ENCODE data around the gene DVL2. TPM values are rescaled to one million over a fixed set of nuclear protein-coding genes. Genes with fewer than 3 reads are reported as not detected.

Gene DVL2
- total RNA-seq, 1 donor from 2014 or later, result 28.6 TPM

DNA sequence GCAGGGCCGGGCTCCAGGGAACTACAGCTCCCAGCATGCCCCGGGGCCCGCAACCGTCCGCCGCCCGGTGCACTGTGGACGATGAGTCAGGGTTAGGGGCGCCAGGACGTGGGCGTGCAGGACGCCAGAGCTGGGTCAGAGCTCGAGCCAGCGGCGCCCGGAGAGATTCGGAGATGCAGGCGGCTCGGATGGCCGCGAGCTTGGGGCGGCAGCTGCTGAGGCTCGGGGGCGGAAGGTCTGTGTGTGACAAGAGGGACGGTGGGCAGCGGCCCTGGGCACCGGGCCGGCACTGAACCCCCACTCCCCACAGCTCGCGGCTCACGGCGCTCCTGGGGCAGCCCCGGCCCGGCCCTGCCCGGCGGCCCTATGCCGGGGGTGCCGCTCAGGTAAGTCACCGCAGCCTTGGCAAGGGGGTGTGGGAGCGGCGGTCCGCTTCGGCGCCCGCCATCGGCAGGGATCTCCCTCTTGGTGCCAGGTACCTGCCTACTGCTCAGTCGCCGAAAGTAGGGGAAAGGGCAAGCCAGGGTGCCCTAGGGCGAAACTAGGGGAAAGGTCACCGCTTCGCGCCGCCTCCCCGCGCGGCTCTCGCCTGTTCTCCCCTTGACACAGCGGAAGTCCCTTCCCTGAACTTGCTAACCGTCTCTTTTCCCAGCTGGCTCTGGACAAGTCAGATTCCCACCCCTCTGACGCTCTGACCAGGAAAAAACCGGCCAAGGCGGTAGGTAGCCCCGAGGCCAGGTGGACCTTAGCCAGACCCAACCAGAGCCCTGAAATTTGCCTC is 14.3 kb downstream of the DVL2 start, which contains the start of the genes ACADVL and DLG4:
Gene ACADVL, plus strand, starts transcription at position 127 of the 781 bp plus-strand sequence. Its CDS starts 47 bp downstream, at position 174.
Gene DLG4, minus strand, starts transcription at position 25 of the 781 bp plus-strand sequence.
- DNase-seq (ENCODE audit: low read depth in 2 of 2), result peak; percentile 56 to 84

DNA sequence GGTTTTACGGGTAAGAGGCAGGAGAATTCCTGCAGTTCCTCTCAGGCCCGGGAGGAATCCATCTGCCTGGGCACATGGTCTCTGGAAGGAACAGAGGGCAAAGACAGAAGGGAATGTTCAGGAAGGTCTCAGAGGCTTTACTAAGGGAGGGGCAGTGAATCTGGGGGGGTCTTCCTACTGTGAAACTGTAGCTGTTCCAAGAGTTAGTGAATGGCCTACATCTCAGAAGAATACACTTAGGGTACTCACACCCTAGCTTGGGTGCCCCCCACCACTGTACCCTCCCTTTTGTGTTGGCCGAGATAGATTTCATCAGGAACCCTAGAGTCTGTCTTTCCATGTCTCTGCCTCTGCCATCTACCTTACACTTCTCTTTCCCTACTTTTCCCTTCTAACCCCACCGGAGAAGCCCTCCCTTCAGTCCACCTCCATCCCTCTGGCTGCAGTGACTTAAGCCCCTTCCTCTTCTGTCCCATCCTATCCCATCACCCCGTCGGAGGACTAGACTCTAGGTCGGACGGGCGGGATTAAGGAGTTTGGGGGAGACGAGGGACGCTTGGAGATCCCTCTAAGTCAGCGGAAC is 15.0 kb downstream of the DVL2 start:
- no peak for DNase-seq (ENCODE audit: low read depth in 2 of 2)

DNA sequence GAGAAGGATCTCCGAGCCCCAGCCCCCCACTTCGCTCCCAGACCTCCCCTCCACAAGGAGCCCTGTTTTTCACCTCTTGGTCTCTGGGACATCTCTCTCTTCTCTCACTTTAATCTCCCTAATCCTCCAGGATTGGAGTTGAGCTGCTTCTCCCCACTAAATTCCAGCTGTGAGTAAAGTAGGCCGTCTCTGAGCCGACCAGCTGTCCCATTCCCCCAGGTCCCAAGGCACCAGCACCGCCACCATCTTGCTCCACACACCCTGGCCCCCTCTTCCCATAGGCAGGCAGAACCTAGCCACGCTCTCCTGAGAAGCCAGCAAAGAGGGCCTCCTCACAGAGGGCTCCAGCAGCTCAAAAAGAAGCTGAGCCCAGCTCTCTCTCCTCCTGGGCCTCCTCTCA is 15.6 kb downstream of the DVL2 start:
- DNase-seq (ENCODE audit: low read depth in 2 of 2), result no peak

DNA sequence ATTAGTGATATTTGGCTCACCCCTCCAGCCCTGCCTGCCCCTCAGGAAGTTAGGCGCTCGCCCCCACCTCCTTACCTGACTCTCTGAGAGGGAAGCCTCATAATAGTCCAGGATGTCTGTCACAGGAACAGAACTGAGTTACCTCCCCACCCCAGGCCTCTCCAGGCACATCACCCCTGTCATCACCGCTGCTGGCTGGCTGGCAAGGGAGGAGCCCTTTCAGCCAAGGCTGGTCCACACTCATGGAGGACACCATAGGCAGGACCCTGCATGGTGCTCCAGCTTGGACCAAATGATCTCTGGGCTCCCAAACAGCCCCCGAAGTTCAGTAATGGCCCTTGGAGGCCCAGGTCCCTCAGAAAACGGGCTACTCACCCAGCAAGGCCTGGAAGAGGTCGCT is 16.2 kb downstream of the DVL2 start:
- DNase-seq (ENCODE audit: low read depth in 2 of 2), result no peak

DNA sequence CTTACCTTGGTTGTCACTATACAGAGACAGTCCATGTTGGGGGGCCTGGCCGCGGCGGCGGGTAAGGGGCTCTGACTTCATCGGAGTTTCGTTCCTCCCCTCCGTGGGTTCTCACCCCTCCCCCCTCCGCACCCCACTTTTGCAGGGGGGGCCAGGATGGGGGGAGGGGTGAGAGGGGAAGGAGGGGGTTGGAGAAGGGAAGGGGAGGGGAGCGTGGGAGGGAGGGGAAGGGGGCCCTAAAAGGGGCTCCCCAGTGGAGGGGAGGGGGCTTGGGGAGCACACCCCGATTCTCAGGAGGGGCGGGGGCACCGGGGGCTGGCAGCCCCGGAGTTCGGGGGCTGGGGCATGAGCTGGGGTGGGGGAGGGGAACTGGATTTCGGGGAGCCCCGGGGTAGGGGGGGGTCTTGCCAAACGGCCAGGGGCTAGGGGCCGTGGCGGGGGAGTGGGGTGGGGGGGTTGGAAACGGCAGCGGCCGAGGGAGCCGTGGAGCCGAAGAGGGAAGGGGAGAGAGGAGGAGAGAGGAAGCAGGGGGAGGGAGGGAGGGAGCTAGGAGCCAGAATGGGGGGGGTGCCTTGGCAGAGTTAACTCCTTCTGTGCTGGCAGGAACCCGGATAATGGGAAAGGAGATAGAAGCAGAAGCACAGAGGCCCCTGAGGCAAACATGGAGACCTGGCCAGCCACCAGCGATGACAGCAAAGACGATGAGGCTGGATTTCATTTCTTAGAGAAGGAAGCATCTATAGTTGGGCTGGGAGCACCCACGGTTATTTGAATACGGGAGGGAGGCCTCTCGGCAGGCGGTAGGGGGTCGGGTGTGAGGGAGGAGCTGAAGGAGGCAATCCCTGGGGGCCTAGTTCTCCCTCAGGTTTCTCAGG is 17.0 kb downstream of the DVL2 start:
- peak in 1 of 2 donors; percentile 79 for DNase-seq (ENCODE audit: low read depth in 2 of 2)

DNA sequence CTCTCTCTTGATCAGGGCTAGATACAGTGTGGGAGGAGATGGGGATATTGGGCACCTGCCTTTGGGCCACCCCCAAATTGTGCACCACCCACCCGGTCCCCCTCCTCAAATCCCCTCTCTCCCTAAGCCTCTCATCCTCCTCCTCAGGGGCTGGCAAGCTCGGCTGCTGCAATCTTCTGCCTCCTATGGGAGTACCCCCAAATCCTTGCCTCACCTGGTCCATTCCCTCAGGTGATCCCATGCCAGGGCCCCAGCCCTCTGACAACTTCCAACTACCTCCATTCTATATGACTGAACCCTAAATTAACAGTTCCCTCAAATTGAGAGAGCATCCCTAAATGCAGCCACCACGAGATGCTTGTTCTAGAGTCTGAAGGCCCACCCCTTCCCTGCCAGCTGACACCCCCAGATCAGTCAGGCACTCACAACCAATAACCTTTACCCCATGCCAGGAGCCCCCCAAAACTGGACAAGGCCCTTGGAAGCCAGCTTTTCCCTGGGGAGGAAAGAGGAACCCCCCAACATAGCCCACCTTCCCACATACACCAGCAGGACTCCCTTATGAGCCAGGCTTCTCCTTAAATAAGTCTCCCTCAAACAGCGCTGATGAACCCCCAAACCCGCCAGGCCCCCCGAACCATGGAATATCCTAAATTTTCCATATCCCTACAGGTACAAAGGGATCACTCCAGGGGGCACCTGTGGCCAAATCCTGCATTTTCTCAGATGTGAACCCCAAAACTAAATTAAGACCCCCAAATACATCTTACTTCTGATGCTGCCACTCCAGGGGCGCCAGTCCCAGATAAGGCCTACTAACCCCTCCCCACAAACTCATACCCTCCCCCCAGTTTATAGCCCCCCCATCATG is 17.8 kb downstream of the DVL2 start:
- DNase-seq (ENCODE audit: low read depth in 2 of 2), result no peak

DNA sequence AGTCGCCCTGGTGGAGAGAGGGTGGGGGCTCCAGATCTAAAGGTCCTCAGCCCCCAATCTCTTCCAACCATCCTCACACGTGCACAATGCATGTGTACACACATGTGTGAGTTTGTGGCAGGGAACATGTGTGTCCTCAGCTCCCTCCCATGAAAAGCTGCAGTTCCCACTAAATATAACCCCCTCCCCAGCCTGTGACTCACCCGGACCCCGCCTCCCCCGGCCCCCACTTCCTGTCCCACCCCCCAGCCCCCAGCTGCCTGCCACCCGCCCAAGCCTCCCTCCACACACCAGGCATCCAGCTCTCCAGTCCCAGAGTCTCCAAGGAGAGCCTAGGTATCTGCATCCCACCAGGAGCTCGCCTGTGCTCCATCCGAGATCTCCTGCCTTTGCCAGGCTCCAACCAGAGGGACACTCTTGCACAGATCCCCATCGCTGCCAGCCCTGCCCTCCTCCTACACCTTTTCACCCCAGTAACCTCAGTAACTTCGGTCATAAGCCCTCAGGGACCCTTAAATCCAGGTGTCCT is 18.6 kb downstream of the DVL2 start:
- peak in 1 of 2 donors; percentile 47 for DNase-seq (ENCODE audit: low read depth in 2 of 2)

DNA sequence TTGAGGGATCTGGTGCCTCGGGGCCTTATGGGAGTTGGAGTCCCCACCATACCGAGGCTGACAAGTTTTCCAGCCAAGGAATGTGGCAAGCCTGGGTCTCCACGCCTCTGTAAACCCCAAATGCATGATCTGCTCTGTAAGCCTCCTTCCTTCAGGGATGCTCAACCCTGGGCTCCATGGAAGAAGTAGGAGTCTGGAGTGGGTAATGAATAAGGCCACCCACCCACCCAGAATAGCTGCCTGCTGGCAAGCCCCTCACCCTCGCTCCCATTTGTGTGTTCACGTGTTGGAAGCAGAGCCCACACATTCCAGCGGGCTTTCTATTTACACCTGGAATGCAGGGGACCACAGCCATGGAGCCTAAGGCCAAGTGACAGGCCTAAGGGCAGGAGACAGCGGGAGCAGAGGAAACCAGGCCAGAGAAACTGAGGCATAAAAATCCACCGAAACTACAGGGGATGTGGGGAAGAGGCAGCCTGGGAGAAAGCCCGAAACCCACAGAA is 19.1 kb downstream of the DVL2 start:
- DNase-seq (ENCODE audit: low read depth in 2 of 2), result no peak

DNA sequence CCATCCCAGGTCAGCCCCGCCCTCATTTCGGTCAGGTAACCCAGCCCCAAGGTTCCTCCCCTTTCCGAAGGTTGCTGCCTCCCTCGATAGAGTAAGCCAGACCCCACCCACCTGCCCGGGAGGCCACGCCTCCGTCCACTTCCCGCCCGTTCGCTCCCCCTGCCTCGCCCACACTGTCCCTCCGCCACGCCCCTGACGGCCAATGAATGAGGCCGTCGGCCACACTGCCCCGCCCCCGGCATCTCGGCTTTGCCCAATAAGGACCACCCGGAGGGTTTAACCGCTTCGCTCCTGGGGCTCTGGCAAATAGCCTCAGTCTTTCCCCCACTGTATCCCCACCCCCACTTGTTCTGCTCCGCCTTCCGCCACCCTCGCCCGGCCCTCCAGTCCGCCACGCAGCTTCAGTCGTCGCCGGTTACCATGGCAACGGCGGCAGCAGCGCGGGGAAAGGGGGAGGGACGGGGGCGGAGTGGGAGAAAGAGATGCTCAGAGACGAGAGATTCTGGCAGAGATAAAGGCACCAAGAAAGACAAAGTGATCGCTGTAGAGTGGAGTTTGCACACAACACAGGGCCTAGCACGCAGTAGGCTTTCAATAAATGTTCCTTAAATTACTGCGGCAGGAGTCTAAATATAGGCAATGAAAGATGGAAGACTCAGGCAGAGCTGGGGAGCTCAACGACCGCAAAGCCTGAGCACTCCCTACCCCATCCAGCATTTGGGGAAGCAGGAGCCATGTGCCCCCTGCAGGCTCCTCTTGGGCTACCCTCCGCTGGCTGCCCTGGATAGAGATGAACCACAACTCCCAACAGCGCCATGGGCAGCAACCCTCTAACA is 19.8 kb downstream of the DVL2 start:
- DNase-seq (ENCODE audit: low read depth in 2 of 2), result peak; percentile 92 to 98

DNA sequence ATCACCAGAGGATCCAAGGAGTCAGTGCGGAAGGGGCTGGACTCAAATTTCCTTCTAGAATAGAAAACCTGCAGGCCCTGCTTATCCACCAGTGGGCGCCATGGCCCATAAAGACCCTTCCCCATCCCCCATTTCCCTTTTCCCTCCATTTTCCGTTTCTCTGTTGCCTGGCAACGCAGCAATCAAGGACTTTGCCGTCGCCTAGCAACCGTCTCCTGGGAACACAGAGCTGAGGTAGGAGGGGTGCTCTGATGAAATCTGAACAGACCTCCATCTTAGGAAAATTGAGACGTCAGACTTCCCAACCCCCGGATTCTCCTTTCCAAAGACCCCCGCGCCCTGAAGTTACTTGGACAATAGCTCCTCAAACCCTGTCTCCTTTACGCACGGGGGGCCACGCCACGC is 20.4 kb downstream of the DVL2 start:
- DNase-seq (ENCODE audit: low read depth in 2 of 2), result peak; percentile 77 to 91

DNA sequence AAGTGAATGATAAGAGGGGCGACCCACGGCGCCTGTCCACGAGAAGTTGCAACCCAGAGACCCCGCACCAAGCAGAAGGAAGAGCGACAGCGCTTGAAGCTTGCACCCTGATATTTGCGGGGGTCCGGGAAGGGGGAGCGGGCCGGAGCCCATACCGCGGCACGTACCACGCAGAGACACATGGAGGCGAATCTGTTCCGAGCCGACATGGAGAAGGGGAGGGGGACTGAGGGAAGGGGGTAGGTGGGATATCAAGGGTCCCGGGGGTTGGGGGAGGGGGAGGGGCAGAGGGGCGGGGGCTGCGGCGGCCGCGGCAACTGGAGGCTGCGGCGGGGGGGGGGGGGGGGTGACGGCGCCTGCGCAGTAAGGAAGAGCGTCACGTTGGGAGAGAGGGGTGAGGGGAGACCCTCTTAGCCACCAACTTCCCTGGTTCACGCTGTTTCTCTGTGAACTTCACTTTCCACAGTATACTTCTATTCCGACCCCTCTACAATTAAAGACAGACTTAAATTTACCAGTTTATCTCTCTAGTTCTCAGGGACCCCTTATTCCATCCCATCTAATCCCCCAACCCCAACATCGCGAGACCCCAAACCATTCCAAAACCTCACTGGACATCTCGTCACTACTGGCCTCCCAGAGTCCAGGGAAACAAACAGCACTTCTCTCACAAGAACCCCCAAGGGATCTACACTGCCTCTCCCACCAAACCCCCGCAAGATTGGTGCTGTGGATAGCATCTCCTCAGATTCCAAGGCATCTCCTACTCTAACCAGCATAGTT is 22.6 kb downstream of the DVL2 start:
- no peak for DNase-seq (ENCODE audit: low read depth in 2 of 2)

DNA sequence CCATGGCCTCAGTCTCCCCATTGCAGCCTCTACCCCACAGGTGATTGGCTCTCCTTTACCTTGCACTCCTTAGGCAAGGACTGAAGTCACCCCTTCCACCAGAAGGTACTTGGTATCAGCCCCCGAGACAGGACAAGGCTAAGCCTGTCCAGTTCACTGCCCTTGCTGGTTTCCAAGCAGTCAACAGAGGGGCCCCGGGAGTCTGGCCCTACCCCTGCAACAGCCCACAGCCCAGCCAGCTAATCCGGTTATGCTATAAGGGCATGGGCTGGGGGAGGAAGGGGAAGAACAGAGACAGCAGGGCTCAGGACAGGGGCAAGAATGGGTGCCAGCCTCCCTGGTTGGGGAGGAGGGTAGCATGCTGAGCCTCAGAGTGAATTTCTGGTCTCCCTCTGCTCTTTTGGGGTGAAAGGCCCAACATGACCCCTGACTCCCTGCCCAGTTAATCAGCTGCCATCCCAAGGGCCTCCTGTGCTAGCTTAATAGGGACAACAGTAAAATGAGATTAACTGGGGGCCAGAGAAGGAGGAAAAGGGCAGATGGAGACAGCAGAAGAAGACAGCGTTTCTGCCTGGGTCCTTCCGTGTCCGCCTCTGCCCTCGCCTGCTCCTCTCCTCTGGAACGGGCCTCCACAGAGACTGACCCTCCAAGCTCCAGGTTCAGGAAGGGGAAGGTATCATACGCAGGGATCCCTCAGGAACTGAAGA is 25.4 kb downstream of the DVL2 start:
- DNase-seq (ENCODE audit: low read depth in 2 of 2), result no peak

DNA sequence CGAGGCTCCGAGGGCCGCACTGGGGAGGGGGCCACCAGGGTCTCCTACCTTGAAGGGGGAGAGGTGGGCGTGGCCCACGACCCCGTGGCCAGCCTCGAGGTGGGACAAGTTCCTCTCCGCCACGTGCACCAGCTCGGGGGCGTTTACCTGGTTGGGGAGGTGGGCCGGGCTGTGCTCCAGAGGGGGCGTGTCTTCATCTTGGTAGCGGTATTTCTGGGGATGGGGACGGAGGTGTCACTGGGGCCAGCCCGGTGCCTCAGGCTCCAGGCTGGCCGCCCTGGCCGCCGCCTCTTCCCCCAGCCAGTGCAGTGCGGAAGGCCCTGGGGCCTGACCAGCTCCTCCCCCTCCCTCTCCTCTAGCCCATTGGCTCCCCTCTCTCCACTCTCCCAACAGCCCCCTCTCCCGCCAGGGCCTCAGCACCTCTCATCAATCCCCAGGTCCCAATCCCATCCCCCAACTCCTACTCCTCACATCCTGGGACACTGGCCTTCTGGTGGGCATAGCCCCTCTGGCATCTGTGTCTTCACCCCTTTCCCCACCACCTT is 26.2 kb downstream of the DVL2 start:
- DNase-seq (ENCODE audit: low read depth in 2 of 2), result no peak

DNA sequence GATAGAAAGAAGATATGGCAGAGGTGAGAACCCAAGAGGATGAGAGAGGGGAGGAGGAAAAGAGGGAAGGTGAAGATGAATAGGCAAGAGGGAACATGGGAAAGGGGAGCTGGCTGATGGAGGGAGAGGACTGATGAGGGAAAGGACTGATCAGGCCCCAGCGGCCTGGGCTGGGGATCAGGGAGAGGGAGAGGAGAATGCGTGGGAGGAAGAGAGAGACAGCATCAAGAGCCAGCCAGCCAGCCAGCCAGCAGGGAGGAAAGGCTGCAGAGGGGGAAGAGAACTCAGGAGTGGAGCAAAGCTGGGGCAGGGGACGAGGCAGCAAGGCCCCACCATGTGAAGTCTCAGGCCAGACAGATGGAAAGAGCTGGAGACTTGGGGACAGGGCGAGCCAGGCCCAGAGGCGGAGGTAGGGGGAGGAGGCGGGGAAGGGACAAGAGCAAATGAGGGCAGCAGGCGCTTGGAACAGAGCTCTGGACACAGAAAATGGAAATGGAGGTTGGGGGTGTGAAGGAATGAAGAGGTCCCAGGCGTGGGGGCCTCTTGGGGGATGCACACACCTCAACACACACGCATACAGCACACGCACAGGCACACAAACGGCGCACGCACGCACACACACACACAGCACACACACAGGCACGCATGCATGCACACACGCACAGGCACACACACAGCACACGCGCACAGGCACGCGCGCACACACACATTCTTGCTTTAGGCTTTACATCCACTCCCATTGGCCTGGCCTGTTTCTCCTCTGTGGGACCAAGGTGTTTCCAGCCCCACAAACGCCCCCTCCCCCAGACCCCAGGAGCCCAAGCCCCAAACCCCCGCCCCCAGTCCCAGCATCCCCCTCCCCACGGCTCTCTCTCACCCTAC is 27.0 kb downstream of the DVL2 start:
- DNase-seq (ENCODE audit: low read depth in 2 of 2), result no peak

DNA sequence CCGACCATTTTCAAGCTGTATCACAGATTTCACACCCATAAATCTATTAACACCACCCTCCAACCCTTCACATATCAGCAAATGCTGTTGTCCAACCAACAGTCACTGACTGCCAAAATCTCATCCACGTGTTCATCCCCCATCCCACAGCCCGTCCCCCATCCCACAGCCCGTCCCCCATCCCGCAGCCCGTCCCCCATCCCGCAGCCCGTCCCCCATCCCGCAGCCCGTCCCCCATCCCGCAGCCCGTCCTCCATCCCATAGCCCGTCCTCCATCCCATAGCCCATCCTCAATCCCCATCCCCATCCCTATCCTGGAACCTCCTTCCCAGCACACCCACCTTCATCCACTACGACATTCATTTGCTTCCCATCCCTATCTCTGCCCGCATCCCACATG is 28.8 kb downstream of the DVL2 start:
- no peak for DNase-seq (ENCODE audit: low read depth in 2 of 2)

DNA sequence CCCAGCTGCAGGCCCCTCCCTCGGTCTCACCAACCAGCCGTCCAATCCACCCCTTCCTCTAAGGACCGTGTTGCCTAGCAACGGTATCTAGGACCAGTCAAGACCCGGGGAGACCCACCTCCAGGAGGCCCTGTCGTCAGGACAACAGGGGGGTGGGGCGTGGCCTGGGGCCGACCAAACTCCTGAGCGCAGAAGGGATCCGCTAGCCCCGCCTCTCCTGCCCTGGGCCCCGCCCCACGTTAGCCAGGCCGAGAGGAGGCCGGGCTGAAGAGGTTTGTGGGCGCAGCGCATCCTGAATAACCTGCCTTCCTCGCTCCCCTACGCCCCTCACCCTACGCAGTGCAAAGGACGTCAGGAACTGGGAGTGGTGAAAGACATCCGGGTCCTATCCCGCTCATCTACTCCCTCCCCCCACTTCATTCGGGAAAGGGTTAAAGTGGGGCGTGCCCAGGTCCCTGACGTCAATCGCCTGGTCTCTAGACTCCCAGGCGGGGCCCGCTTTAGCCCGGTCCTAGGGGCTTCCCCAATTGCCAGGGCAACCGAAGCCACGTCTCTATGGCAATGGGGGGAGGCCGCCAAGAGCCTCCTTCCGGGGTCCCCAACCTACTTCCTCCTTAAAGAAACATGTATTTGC is 29.4 kb downstream of the DVL2 start:
- DNase-seq (ENCODE audit: low read depth in 2 of 2), result peak; percentile 36 to 71
